Endothelial cell (in vitro differentiated cells): ENCODE data around the gene CCDC124. TPM values are rescaled to one million over a fixed set of nuclear protein-coding genes. Genes with fewer than 3 reads are reported as not detected.

ENCODE experiments used
- DNase-seq: peaks from one replicate; pipeline ENCODE4 v3.0.0; 2021; ENCODE audit warnings: low spot score
- H3K27ac Mint-ChIP-seq: one replicate; pipeline ENCODE4 v1.8.0; 2021; ENCODE audit warnings: mixed read lengths, inconsistent platforms; ENCODE audit not compliant: unreplicated experiment
- H3K27me3 Mint-ChIP-seq: one replicate; pipeline ENCODE4 v1.8.0; 2021; ENCODE audit warnings: mild to moderate bottlenecking, moderate library complexity, mixed read lengths, inconsistent platforms; ENCODE audit not compliant: unreplicated experiment
- H3K36me3 Mint-ChIP-seq: one replicate; pipeline ENCODE4 v1.8.0; 2021; ENCODE audit warnings: mild to moderate bottlenecking, low read depth, mixed read lengths, inconsistent platforms; ENCODE audit not compliant: unreplicated experiment
- H3K4me1 Mint-ChIP-seq: one replicate; pipeline ENCODE4 v1.8.0; 2021; ENCODE audit warnings: mild to moderate bottlenecking, mixed read lengths, inconsistent platforms; ENCODE audit not compliant: unreplicated experiment
- H3K4me3 Mint-ChIP-seq: one replicate; pipeline ENCODE4 v1.8.0; 2021; ENCODE audit warnings: mild to moderate bottlenecking, mixed read lengths, inconsistent platforms; ENCODE audit not compliant: unreplicated experiment
- H3K9me3 Mint-ChIP-seq: one replicate; pipeline ENCODE4 v1.8.0; 2021; ENCODE audit warnings: mixed read lengths, inconsistent platforms; ENCODE audit not compliant: unreplicated experiment
- CTCF ChIP-seq: fragments of 200-600 bp; sonication (generic); IDR thresholded peaks from one replicate; pipeline ENCODE4 v1.5.0; 2021; ENCODE audit warnings: antibody characterized with exemption; ENCODE audit not compliant: unreplicated experiment
- total RNA-seq: library from RNA; stranded (reverse); fragmentation: NEBNext Ultra II Directional; extraction: Animal tissue kit (Norgen Biotek cat#: 25700); gene quantifications from one replicate; pipeline ENCODE4 v1.2.1, GENCODE V29; 2021; ENCODE audit not compliant: unreplicated experiment

CCDC124 gene
- total RNA-seq, 1 donor from 2014 or later, result 68.2 TPM

GRCh38 chr19:17951157-17951989, 18.6 kb downstream of the CCDC124 start:
- no peak for TF ChIP-seq CTCF
- Mint-ChIP-seq H3K27ac (no peak overlapping the region), H3K27me3 (peaks cover 27% of the 10 kb centered on the region), H3K36me3 (no peaks in the 10 kb centered on the region), H3K4me3 (no peak overlapping the region), H3K4me1 (peaks cover 19% of the 10 kb centered on the region), H3K9me3 (no peaks in the 10 kb centered on the region)
- DNase-seq, result no peak

GRCh38 chr19:17951990-17952976, 19.5 kb downstream of the CCDC124 start:
- no peak for DNase-seq

GRCh38 chr19:17953316-17953801, 20.5 kb downstream of the CCDC124 start:
- H3K36me3 Mint-ChIP-seq, result no peaks in the 10 kb centered on the region
- no peak for TF ChIP-seq CTCF
- no peaks in the 10 kb centered on the region for H3K9me3 Mint-ChIP-seq
- peak overlapping the region; percentile 33 for H3K4me3 Mint-ChIP-seq
- peaks cover 20% of the 10 kb centered on the region for H3K27me3 Mint-ChIP-seq
- DNase-seq, result no peak
- peaks cover 15% of the 10 kb centered on the region for H3K4me1 Mint-ChIP-seq
- no peak overlapping the region for H3K27ac Mint-ChIP-seq

More at GRCh38 chr19:17951990-17952976, 19.5 kb downstream of the CCDC124 start:
- Mint-ChIP-seq H3K36me3 (no peaks in the 10 kb centered on the region), H3K4me3 (no peak overlapping the region), H3K27ac (no peak overlapping the region), H3K9me3 (no peaks in the 10 kb centered on the region), H3K4me1 (peaks cover 17% of the 10 kb centered on the region), H3K27me3 (peaks cover 23% of the 10 kb centered on the region)
- TF ChIP-seq CTCF, result no peak

GRCh38 chr19:17953869-17954268, 21.1 kb downstream of the CCDC124 start:
- Mint-ChIP-seq H3K36me3 (no peaks in the 10 kb centered on the region), H3K27ac (no peak overlapping the region), H3K9me3 (no peaks in the 10 kb centered on the region), H3K4me1 (peaks cover 15% of the 10 kb centered on the region), H3K4me3 (no peak overlapping the region), H3K27me3 (peaks cover 20% of the 10 kb centered on the region)
- no peak for DNase-seq
- TF ChIP-seq CTCF, result no peak
